GM12864 (cell line): ENCODE data around the gene ECI1.

Source experiments
- DNase-seq: peaks from one replicate; pipeline ENCODE4 v3.0.0-alpha.2; 2011; ENCODE audit warnings: low read depth
- H3K4me3 ChIP-seq: 2 replicates; pipeline ENCODE4 v1.5.1; 2011; ENCODE audit warnings: mild to moderate bottlenecking, low read depth, low read length, control low read depth
- CTCF ChIP-seq: IDR thresholded peaks from 2 replicates; pipeline ENCODE4 v1.5.1; 2011; ENCODE audit warnings: low read depth, mild to moderate bottlenecking, moderate library complexity, low read length, control low read depth, inconsistent platforms; ENCODE audit errors: missing control alignments

ECI1 gene

GRCh38 chr16:2295056-2295798, 43.8 kb upstream of the ECI1 start:
- DNase-seq, result peak; percentile 57
- no peak overlapping the region for H3K4me3 ChIP-seq
- TF ChIP-seq CTCF, result no peak

GRCh38 chr16:2292221-2292620, 40.8 kb upstream of the ECI1 start:
- no peak overlapping the region for H3K4me3 ChIP-seq
- no peak for DNase-seq
- no peak for TF ChIP-seq CTCF

GRCh38 chr16:2289282-2289681, 37.9 kb upstream of the ECI1 start:
- no peak overlapping the region for H3K4me3 ChIP-seq
- no peak for TF ChIP-seq CTCF
- no peak for DNase-seq

- H3K4me3 ChIP-seq, result no peak overlapping the region
- DNase-seq, result no peak
- TF ChIP-seq CTCF, result no peak
Observed at GRCh38 chr16:2288726-2289125, 37.3 kb upstream of the ECI1 start.

GRCh38 chr16:2287916-2288547, 36.6 kb upstream of the ECI1 start:
- no peak for DNase-seq
- no peak for TF ChIP-seq CTCF
- no peak overlapping the region for H3K4me3 ChIP-seq

- DNase-seq, result no peak
- H3K4me3 ChIP-seq, result no peak overlapping the region
- no peak for TF ChIP-seq CTCF
Observed at GRCh38 chr16:2286550-2286949, 35.2 kb upstream of the ECI1 start.

- no peak for TF ChIP-seq CTCF
- H3K4me3 ChIP-seq, result no peak overlapping the region
- DNase-seq, result no peak
Observed at GRCh38 chr16:2285731-2286191, 34.4 kb upstream of the ECI1 start.
